Activated naive CD8-positive, alpha-beta T cell (primary cell): Measurements from ENCODE around the gene CTDSP1.

Source experiments
- H3K27ac Mint-ChIP-seq: one replicate; pipeline ENCODE4 v1.8.0; 2021; ENCODE audit warnings: mixed read lengths
- H3K27me3 Mint-ChIP-seq: one replicate; pipeline ENCODE4 v1.8.0; 2021; ENCODE audit warnings: mixed read lengths
- H3K36me3 Mint-ChIP-seq: one replicate; pipeline ENCODE4 v1.8.0; 2021; ENCODE audit warnings: mixed read lengths
- H3K4me1 Mint-ChIP-seq: one replicate; pipeline ENCODE4 v1.8.0; 2021; ENCODE audit warnings: low read depth, mixed read lengths
- H3K4me3 Mint-ChIP-seq: one replicate; pipeline ENCODE4 v1.8.0; 2021; ENCODE audit warnings: mild to moderate bottlenecking, mixed read lengths
- H3K9me3 Mint-ChIP-seq: one replicate; pipeline ENCODE4 v1.8.0; 2021; ENCODE audit warnings: low read depth, mixed read lengths

The CTDSP1 gene

GRCh38 chr2:218401890-218402289 lies 2.2 kb downstream of the CTDSP1 start:
- no peaks in the 10 kb centered on the region for H3K27me3 Mint-ChIP-seq
- H3K4me3 Mint-ChIP-seq = peak overlapping the region; percentile 88
- H3K36me3 Mint-ChIP-seq = no peaks in the 10 kb centered on the region
- H3K4me1 Mint-ChIP-seq = peaks cover 43% of the 10 kb centered on the region
- no peak overlapping the region for H3K27ac Mint-ChIP-seq
- H3K9me3 Mint-ChIP-seq = no peaks in the 10 kb centered on the region

- Mint-ChIP-seq H3K27ac (no peak overlapping the region), H3K4me1 (peaks cover 42% of the 10 kb centered on the region), H3K27me3 (no peaks in the 10 kb centered on the region), H3K4me3 (no peak overlapping the region), H3K9me3 (no peaks in the 10 kb centered on the region), H3K36me3 (no peaks in the 10 kb centered on the region)
Observed at GRCh38 chr2:218402491-218402901, 2.8 kb downstream of the CTDSP1 start.

DNA sequence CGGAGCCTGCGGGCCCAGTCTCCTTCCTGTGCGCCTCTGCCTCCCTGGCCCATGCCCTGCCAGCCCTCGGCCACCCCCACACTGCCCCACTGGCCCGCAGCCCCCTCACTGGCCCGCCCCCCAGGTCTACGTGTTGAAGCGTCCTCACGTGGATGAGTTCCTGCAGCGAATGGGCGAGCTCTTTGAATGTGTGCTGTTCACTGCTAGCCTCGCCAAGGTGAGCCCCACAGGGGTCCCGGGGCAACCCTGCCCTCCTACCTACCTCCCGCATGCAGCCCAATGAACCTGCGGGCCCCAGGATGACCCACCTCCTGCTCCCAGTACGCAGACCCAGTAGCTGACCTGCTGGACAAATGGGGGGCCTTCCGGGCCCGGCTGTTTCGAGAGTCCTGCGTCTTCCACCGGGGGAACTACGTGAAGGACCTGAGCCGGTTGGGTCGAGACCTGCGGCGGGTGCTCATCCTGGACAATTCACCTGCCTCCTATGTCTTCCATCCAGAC lies 3.3 kb downstream of the CTDSP1 start:
- H3K4me1 Mint-ChIP-seq = peaks cover 42% of the 10 kb centered on the region
- no peak overlapping the region for H3K27ac Mint-ChIP-seq
- H3K4me3 Mint-ChIP-seq = no peak overlapping the region
- H3K36me3 Mint-ChIP-seq = no peaks in the 10 kb centered on the region
- H3K27me3 Mint-ChIP-seq = no peaks in the 10 kb centered on the region
- no peaks in the 10 kb centered on the region for H3K9me3 Mint-ChIP-seq

GRCh38 chr2:218403810-218404209 lies 4.1 kb downstream of the CTDSP1 start:
- Mint-ChIP-seq H3K27me3 (no peaks in the 10 kb centered on the region), H3K27ac (peak overlapping the region; percentile 6), H3K36me3 (no peaks in the 10 kb centered on the region), H3K4me3 (peak overlapping the region; percentile 4), H3K4me1 (peaks cover 44% of the 10 kb centered on the region), H3K9me3 (no peaks in the 10 kb centered on the region)

- no peaks in the 10 kb centered on the region for H3K9me3 Mint-ChIP-seq
- no peak overlapping the region for H3K4me3 Mint-ChIP-seq
- H3K27ac Mint-ChIP-seq = no peak overlapping the region
- no peaks in the 10 kb centered on the region for H3K36me3 Mint-ChIP-seq
- H3K4me1 Mint-ChIP-seq = peaks cover 44% of the 10 kb centered on the region
- no peaks in the 10 kb centered on the region for H3K27me3 Mint-ChIP-seq
Observed at GRCh38 chr2:218404351-218405085, 4.8 kb downstream of the CTDSP1 start.

DNA sequence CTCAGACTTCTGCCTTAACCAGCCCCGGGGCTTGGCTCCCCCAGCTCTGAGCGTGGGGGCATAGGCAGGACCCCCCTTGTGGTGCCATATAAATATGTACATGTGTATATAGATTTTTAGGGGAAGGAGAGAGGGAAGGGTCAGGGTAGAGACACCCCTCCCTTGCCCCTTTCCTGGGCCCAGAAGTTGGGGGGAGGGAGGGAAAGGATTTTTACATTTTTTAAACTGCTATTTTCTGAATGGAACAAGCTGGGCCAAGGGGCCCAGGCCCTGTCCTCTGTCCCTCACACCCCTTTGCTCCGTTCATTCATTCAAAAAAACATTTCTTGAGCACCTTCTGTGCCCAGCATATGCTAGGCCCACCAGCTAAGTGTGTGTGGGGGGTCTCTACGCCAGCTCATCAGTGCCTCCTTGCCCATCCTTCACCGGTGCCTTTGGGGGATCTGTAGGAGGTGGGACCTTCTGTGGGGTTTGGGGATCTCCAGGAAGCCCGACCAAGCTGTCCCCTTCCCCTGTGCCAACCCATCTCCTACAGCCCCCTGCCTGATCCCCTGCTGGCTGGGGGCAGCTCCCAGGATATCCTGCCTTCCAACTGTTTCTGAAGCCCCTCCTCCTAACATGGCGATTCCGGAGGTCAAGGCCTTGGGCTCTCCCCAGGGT lies 5.5 kb downstream of the CTDSP1 start:
- Mint-ChIP-seq H3K9me3 (no peaks in the 10 kb centered on the region), H3K36me3 (no peaks in the 10 kb centered on the region), H3K27me3 (no peaks in the 10 kb centered on the region), H3K4me1 (peaks cover 44% of the 10 kb centered on the region), H3K4me3 (peak overlapping the region; percentile 83), H3K27ac (peak overlapping the region; percentile 61)

DNA sequence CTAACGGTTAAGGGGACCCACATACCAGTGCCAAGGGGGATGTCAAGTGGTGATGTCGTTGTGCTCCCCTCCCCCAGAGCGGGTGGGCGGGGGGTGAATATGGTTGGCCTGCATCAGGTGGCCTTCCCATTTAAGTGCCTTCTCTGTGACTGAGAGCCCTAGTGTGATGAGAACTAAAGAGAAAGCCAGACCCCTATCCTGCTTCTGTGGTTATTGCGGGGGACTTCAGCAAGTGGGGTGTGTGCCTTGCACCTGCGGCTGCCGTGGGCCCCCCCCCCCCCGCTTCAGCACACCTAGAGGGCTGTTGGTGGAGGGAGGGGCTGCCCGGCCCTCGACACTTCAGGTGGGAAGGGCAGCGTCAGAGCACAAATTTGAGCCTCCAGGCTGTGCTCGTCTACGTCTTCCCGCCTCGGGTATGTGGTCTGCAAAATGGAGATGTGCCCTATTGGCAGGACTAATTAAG lies 6.1 kb downstream of the CTDSP1 start:
- H3K4me3 Mint-ChIP-seq = peak overlapping the region; percentile 83
- H3K27ac Mint-ChIP-seq = peak overlapping the region; percentile 72
- peaks cover 44% of the 10 kb centered on the region for H3K4me1 Mint-ChIP-seq
- H3K9me3 Mint-ChIP-seq = no peaks in the 10 kb centered on the region
- no peaks in the 10 kb centered on the region for H3K36me3 Mint-ChIP-seq
- no peaks in the 10 kb centered on the region for H3K27me3 Mint-ChIP-seq

GRCh38 chr2:218406209-218406948 lies 6.7 kb downstream of the CTDSP1 start:
- H3K4me1 Mint-ChIP-seq = peaks cover 41% of the 10 kb centered on the region
- peak overlapping the region; percentile 83 for H3K27ac Mint-ChIP-seq
- no peaks in the 10 kb centered on the region for H3K36me3 Mint-ChIP-seq
- H3K4me3 Mint-ChIP-seq = peak overlapping the region; percentile 89
- no peaks in the 10 kb centered on the region for H3K9me3 Mint-ChIP-seq
- no peaks in the 10 kb centered on the region for H3K27me3 Mint-ChIP-seq

- Mint-ChIP-seq H3K36me3 (no peaks in the 10 kb centered on the region), H3K27ac (peak overlapping the region; percentile 83), H3K27me3 (no peaks in the 10 kb centered on the region), H3K4me1 (peaks cover 37% of the 10 kb centered on the region), H3K4me3 (peak overlapping the region; percentile 89), H3K9me3 (no peaks in the 10 kb centered on the region)
Observed at GRCh38 chr2:218406949-218407618, 7.4 kb downstream of the CTDSP1 start.

DNA sequence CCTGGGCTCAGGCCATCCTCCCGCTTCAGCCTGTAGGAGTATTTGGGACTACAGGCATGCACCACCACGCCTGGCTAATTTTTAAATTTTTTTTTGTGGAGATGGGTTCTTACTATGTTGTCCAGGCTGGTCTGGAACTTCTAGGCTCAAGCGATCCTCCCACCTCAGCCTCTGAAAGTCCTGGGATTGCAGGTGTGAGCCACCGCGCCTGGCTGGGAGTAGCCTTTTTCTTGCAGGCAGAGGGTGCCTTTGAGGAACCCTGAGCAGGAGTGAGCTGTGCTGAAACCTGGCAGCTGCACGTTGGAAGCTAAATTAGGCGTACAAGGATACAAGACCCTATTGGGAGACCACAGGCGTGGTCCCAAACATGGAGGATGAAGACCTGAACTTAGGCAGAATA lies 8.0 kb downstream of the CTDSP1 start:
- Mint-ChIP-seq H3K4me1 (peaks cover 34% of the 10 kb centered on the region), H3K27me3 (no peaks in the 10 kb centered on the region), H3K4me3 (no peak overlapping the region), H3K9me3 (no peaks in the 10 kb centered on the region), H3K27ac (no peak overlapping the region), H3K36me3 (no peaks in the 10 kb centered on the region)

- Mint-ChIP-seq H3K4me1 (no peaks in the 10 kb centered on the region), H3K27me3 (no peaks in the 10 kb centered on the region), H3K9me3 (no peaks in the 10 kb centered on the region), H3K36me3 (no peaks in the 10 kb centered on the region), H3K27ac (no peak overlapping the region), H3K4me3 (no peak overlapping the region)
Observed at GRCh38 chr2:218418321-218418716, 18.7 kb downstream of the CTDSP1 start.

GRCh38 chr2:218418717-218419458 lies 19.2 kb downstream of the CTDSP1 start, which contains the start of gene VIL1:
Gene VIL1, plus strand, starts transcription at chr2:218419123. Its CDS starts 4,656 bp downstream, at chr2:218423779.
- no peaks in the 10 kb centered on the region for H3K4me1 Mint-ChIP-seq
- no peaks in the 10 kb centered on the region for H3K36me3 Mint-ChIP-seq
- no peaks in the 10 kb centered on the region for H3K9me3 Mint-ChIP-seq
- no peaks in the 10 kb centered on the region for H3K27me3 Mint-ChIP-seq
- H3K4me3 Mint-ChIP-seq = no peak within 1 kb of the TSS
- no peak within 1 kb of the TSS for H3K27ac Mint-ChIP-seq

DNA sequence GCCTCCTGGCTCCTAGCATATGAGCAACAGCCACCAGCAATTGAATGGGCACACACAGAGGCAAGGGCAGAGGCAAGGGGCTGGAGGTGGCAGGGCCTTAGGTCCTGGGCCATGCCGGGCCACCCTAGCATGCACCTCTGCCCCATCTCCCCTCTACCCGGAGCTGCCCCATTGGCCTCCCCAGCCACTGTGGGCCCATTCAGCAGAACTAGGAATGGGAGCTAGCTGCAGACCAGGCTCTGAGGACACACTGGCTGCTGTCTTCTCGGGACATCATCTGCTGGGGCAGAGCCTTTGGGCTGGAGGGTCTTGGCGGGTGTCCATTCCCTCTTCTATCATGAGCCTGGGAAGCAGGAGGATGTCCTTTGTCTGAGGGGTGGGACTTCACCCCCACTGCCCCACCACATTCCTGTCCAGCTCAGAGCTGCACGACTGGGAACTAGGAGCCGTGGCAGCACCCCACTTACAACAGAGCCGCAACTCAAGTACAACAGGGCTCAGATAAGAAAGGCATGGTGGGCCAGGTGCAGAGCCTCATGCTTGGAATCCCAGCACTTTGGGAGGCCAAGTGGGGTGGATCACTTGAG lies 20.1 kb downstream of the CTDSP1 start:
- H3K4me3 Mint-ChIP-seq = no peak overlapping the region
- H3K27ac Mint-ChIP-seq = no peak overlapping the region
- no peaks in the 10 kb centered on the region for H3K9me3 Mint-ChIP-seq
- no peaks in the 10 kb centered on the region for H3K4me1 Mint-ChIP-seq
- H3K36me3 Mint-ChIP-seq = no peaks in the 10 kb centered on the region
- no peaks in the 10 kb centered on the region for H3K27me3 Mint-ChIP-seq

DNA sequence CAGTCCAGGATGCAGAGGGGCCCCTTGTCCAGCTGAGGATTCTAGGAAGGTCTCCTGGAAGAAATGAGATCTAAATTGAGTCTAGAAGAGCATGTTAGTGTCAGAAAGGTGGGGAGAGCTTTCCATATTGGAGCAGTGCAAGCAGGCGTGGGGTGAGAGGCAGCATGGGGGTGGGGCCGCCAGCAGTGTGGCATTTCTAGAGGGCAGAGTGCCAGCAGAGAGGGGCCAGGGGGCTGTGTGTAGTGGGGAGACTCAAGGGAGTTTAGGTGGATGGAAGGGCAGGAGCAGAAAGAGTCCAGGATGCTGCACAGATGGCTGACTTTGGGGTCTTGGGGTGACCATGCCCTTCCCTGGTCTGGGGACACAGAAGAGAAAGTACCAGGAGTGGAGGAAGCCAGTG lies 21.4 kb downstream of the CTDSP1 start:
- H3K9me3 Mint-ChIP-seq = no peaks in the 10 kb centered on the region
- H3K27me3 Mint-ChIP-seq = no peaks in the 10 kb centered on the region
- H3K36me3 Mint-ChIP-seq = no peaks in the 10 kb centered on the region

More for the DNA sequence above, 21.4 kb downstream of the CTDSP1 start:
- Mint-ChIP-seq H3K27ac (no peak overlapping the region), H3K4me1 (no peaks in the 10 kb centered on the region), H3K4me3 (no peak overlapping the region)
